ENCODE data around the gene CD3G. TPM values are rescaled to one million over a fixed set of nuclear protein-coding genes. Genes with fewer than 3 reads are reported as not detected.

CD3G gene
- total RNA-seq, 1 experiment from 2014 or later = not detected

DNA sequence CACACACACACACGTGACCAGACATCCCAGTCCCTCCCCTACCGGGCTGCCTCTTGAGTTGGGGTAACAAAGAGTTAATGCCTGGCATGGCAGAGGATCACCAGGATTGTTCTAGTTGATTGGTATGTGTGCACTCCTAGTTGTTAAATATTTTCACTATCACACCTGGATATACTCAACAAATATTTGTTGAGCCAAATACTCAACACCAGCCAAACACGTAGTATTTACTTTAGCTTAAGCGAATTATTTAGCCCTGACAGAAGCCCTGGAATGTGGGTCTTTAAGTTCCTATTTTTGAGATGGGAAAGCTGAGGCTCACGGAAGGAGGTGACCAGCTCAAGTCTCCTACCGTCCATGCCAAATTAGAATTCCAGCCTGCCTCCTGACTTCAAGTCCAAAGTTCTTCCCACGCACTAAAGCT lies 29.1 kb upstream of the CD3G start:
- no peaks in the 10 kb centered on the region for H3K27me3 ChIP-seq
- no peaks in the 10 kb centered on the region for H3K9me3 ChIP-seq (replicated peaks)
- H3K27ac ChIP-seq = peak overlapping the region; percentile 96
- H3K36me3 ChIP-seq = no peaks in the 10 kb centered on the region
- no peak for DNase-seq
- peaks cover 28% of the 10 kb centered on the region for H3K4me1 ChIP-seq
- H3K4me3 ChIP-seq = peak overlapping the region; percentile 52

DNA sequence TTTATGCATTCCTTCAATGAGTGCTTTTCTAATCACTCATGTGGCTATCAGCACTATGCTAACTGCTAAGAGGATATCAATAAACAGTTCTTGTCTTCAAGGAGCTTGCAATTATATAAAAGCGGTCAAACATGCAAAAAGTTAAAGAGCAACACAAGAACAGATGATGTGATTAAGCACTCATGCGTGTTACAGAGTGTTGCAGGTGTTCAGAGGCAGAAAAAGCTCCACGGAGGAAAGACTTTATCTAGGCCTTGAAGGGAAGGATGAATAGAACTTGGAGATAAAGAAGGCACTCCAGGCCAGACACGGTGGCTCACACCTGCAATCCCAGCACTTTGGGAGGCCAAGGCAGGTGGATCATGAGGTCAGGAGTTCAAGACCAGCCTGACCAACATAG lies 26.0 kb upstream of the CD3G start:
- no peak overlapping the region for H3K27ac ChIP-seq
- H3K36me3 ChIP-seq = no peaks in the 10 kb centered on the region
- peaks cover 28% of the 10 kb centered on the region for H3K4me1 ChIP-seq

DNA sequence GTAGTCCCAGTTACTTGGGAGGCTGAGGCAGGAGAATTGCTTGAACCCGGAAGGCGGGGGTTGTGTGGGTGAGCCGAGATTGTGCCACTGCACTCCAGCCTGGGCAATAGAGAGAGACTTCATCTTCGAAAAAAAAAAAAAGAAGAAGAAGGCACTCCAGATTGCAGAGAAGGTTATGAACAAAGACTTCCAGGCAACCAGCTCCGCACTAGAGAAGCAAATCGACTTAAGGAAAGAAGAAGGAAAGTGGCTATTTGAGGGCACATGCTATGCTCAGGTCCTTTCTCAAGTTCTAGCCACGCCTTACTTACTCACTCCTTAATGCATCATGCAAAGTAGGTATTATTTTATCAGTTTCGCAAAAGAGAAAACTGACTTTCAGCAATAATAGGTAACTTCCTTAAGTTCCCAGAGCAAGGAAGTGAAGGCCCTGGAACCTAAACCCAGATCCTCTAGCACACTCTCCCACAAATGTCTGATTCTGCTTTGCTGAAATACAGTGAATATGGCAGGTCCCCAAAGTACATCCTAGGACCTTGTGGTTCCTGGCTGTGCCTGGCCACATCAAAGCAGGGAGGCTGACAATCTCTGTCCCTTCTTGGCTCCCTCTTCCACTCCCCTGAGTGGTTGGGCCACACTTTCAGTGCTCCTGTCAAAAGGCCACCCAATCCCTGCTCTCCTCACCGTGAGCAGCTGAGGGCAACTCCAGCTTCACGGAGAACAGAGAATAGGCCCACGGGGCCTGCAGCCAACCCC lies 25.4 kb upstream of the CD3G start:
- H3K4me1 ChIP-seq = peaks cover 24% of the 10 kb centered on the region
- no peaks in the 10 kb centered on the region for H3K36me3 ChIP-seq
- H3K4me3 ChIP-seq = no peak overlapping the region
- no peak overlapping the region for H3K27ac ChIP-seq
- DNase-seq = no peak
- H3K9me3 ChIP-seq (replicated peaks) = no peaks in the 10 kb centered on the region
- H3K27me3 ChIP-seq = no peaks in the 10 kb centered on the region

More for the DNA sequence above, 26.0 kb upstream of the CD3G start:
- Histone ChIP-seq H3K4me3 (no peak overlapping the region), H3K9me3 (replicated peaks) (no peaks in the 10 kb centered on the region), H3K27me3 (no peaks in the 10 kb centered on the region)
- DNase-seq = no peak

DNA sequence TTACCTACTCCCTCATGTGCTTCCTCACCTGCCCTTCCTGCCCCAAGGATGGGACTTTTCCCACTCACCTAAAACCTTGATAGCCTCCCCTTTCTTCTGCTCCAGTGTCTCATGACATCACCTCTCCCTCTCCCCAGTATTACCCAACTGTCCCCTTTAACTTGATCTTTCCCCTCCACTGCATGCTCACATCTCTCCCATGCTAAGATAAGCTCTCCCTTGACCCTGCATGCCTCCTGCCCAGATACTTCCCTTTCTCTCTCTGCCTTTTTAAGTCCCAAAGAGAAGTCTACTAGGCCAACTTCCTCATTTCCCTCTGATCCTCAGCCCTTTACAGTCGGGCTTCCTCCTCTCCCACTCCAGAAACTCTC lies 24.8 kb upstream of the CD3G start:
- DNase-seq = no peak
- H3K4me1 ChIP-seq = peaks cover 19% of the 10 kb centered on the region
- no peak overlapping the region for H3K27ac ChIP-seq
- no peaks in the 10 kb centered on the region for H3K9me3 ChIP-seq (replicated peaks)
- no peaks in the 10 kb centered on the region for H3K36me3 ChIP-seq
- H3K4me3 ChIP-seq = no peak overlapping the region
- no peaks in the 10 kb centered on the region for H3K27me3 ChIP-seq

DNA sequence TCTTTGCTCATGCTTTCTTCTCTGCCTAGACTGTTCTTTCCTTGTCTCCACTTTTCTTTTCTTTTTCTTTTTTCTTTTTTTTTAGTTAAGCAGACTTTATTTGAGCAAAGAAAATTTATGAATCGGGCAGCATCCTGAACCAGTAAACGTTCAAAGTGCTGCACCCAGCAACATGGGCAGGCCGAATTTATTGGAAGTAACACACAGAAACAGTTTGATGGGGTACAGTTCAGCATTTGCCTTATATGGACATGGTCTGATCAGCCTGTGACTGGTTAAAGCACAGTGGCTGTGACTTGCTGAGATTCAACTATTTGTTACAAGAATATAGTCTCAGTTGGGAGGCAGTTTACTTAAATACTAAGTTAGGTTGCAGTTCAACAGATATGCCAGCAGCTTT lies 23.6 kb upstream of the CD3G start:
- Histone ChIP-seq H3K36me3 (no peaks in the 10 kb centered on the region), H3K9me3 (replicated peaks) (no peaks in the 10 kb centered on the region), H3K27ac (no peak overlapping the region), H3K4me1 (peaks cover 9% of the 10 kb centered on the region), H3K4me3 (no peak overlapping the region), H3K27me3 (no peaks in the 10 kb centered on the region)
- no peak for DNase-seq

DNA sequence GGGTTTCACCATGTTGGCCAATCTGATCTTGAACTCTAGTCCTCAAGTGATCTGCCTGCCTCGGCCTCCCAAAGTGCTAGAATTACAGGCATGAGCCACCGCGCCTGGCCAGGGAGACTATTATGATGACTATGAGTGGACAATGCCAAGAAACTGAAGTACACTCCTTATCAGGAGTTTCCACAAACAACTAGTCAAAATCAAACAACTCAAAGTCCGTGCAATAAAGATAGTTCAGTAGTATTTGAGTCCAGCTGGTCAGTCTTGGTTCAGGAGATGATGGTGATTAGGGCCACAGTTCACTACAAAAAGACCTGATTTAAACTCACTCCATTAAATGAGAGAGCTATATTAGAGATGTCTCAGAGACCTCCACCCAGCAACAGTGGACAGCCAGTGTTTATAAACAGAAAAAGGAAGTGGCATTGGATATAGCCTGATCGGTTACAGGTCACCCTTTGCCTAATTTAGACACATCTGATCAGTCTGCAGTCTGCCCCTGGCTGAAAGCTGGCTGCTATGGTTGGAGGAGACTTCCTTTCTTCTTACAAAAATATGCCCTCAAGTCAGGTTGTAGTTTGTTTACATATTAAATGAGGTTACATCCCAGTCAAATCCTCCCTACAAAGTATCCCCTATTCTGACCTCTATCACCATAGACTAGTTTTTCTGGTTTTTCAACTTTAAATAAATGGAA lies 22.6 kb upstream of the CD3G start:
- no peaks in the 10 kb centered on the region for H3K9me3 ChIP-seq (replicated peaks)
- H3K27me3 ChIP-seq = no peaks in the 10 kb centered on the region
- no peaks in the 10 kb centered on the region for H3K36me3 ChIP-seq
- no peak overlapping the region for H3K27ac ChIP-seq
- peaks cover 7% of the 10 kb centered on the region; the same call in 1 of the 2 replicates for H3K4me1 ChIP-seq
- H3K4me3 ChIP-seq = no peak overlapping the region
- no peak for DNase-seq

DNA sequence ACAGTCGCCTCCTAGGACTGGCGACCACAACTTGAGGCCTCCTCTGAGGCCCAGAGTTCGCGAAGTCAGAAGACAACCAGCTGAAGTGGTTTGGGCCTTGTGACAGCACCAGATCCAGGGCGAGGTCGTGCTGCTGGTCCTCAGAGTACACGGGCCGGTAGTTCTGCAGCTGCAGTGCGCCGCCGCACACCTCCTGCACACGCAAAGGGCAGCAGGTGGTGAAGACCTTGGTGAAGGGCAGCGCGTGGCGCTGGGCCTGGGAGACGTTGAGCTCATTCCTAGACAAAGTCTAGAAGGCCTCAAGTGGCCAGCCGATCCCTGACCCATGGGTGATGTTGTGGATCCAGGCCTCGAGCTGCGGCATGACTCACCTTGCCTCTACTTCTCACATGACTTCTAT lies 21.4 kb upstream of the CD3G start:
- H3K4me3 ChIP-seq = no peak overlapping the region
- no peak for DNase-seq
- no peak overlapping the region for H3K27ac ChIP-seq
- no peaks in the 10 kb centered on the region for H3K4me1 ChIP-seq
- H3K36me3 ChIP-seq = no peaks in the 10 kb centered on the region
- no peaks in the 10 kb centered on the region for H3K9me3 ChIP-seq (replicated peaks)
- H3K27me3 ChIP-seq = no peaks in the 10 kb centered on the region

DNA sequence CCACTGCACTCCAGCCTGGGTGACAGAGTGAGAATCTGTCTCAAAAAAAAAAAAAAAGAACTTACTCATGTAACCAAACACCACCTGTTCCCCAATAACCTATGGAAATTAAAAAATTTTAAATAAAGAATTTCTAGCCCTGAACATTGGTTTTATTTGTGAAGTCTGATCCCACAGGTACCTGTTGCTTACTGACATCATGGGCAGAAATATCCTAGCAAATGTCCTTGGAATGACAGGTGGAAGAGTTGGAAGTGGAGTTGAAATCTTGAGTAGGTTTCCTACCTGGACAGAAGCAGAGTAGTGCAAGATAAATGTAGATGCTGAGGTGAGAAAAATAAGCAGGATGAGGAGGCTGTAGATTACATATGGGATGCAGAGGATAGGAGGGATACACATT lies 18.9 kb upstream of the CD3G start:
- Histone ChIP-seq H3K27ac (no peak overlapping the region), H3K27me3 (no peaks in the 10 kb centered on the region), H3K9me3 (replicated peaks) (no peaks in the 10 kb centered on the region), H3K4me1 (no peaks in the 10 kb centered on the region), H3K4me3 (no peak overlapping the region), H3K36me3 (no peaks in the 10 kb centered on the region)
- DNase-seq = no peak

DNA sequence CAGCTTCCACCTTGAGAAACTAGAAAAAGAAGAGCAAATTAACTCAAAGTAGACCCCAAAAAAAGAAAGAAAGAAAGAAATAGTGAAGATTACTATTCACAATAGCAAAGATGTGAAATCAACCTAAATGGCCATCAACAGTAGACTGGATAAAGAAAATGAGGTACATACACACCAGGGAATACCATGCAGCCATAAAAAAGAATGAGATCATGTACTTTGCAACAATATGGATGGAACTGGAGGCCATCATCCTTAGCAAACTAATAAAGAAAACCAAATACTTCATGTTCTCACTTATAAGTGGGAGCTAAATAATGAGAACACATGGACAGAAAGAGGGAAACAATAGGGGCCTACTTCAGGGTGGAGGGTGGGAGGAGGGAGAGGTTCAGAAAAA lies 15.4 kb upstream of the CD3G start:
- Histone ChIP-seq H3K27ac (no peak overlapping the region), H3K9me3 (replicated peaks) (no peaks in the 10 kb centered on the region), H3K4me1 (no peaks in the 10 kb centered on the region), H3K4me3 (no peak overlapping the region), H3K36me3 (no peaks in the 10 kb centered on the region), H3K27me3 (no peaks in the 10 kb centered on the region)
- DNase-seq = no peak

DNA sequence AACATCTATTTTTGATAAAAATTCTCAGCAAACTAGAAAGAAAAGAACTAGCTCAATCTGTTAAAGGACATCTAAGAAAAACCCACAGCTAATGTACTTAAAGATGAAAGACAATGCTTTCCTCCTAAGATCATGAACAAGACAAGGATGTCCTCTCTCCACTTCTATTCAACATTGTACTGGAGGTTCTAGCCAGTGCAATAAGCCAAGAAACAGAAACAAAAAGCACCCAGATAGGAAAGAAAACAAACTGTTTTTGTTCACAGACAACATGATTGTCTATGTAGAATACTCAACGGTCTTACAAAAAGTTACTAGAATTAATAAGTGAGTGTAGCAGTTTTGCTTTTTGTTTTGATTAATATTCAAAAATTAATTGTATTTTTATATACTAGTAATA lies 9.4 kb upstream of the CD3G start:
- no peaks in the 10 kb centered on the region for H3K27me3 ChIP-seq
- no peaks in the 10 kb centered on the region for H3K36me3 ChIP-seq
- H3K9me3 ChIP-seq (replicated peaks) = no peaks in the 10 kb centered on the region
- H3K4me3 ChIP-seq = no peak overlapping the region
- no peak for DNase-seq
- H3K27ac ChIP-seq = no peak overlapping the region
- H3K4me1 ChIP-seq = no peaks in the 10 kb centered on the region

DNA sequence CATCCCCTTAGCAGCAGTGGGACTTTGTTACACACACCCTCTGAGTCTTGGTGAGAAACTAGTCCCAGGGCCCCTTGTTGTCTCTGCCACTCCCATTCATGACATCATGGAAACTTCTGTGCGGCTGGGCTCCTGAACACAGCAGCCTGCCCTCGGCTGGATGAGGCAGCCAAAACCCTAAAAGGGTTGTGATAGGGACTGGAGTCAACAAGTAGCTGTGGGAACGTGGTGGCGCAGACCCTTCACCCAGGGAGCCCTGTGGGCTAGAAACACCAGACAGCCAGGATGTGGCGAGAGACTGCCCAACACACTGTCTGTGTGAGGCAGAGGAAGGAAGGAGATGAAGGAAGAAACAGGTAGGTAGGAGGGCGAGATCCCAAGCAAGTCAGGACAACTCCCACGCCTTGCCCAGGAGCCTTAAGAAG lies 5.5 kb upstream of the CD3G start:
- Histone ChIP-seq H3K27ac (no peak overlapping the region), H3K4me3 (no peak overlapping the region), H3K27me3 (no peaks in the 10 kb centered on the region), H3K4me1 (no peaks in the 10 kb centered on the region), H3K36me3 (no peaks in the 10 kb centered on the region), H3K9me3 (replicated peaks) (no peaks in the 10 kb centered on the region)
- DNase-seq = no peak

DNA sequence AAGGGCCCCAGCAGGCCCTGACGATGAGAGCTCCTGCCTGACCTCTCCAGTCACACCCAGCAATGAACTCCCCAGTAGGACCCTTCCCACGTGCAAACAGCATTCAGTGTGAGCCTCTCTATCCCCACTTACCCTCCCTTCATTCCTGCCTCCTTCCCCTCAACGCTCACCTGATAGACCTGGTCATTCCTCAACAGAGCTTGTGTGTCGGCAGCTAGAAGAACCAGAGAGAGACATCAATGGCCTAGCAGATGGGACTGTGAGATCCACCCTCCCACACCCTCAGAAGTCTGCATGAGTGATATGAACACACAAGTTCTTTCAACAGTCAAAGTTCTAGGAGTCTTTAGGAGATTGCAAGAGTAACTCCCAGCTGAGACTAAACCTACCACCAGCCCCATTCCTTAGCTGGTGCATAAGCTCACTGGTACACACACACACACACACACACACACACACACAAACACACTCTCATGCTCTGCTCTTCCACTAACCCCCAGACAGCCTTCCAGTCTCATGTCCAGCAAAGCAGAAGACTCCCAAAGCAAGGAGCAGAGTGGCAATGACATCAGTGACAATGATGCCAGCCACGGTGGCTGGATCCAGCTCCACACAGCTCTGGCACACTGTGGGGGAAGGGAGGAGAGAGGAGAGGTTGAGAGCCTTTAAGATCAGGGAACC lies 4.7 kb upstream of the CD3G start:
- Histone ChIP-seq H3K27me3 (no peaks in the 10 kb centered on the region), H3K27ac (no peak overlapping the region), H3K4me1 (no peaks in the 10 kb centered on the region), H3K36me3 (no peaks in the 10 kb centered on the region), H3K4me3 (no peak overlapping the region), H3K9me3 (replicated peaks) (no peaks in the 10 kb centered on the region)
- DNase-seq = no peak

DNA sequence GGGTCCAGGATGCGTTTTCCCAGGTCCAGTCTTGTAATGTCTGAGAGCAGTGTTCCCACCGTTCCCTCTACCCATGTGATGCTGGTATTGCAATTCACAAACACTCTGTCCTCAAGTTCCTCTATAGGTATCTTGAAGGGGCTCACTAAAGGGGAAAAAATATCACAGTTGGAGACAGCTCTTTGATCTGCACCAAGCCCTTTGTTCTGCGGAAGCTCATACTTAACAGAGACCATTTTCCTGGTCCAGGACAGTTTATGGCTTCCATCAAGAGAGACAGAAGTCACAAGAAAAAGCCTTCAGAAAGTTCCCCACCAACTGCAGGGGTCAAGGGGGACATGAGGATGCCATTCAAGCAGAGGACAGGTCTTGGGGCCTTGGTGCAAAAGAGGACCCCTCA lies 3.7 kb upstream of the CD3G start:
- no peaks in the 10 kb centered on the region for H3K36me3 ChIP-seq
- no peaks in the 10 kb centered on the region for H3K27me3 ChIP-seq
- H3K4me1 ChIP-seq = no peaks in the 10 kb centered on the region
- no peak for DNase-seq
- no peaks in the 10 kb centered on the region for H3K9me3 ChIP-seq (replicated peaks)
- no peak overlapping the region for H3K4me3 ChIP-seq
- H3K27ac ChIP-seq = no peak overlapping the region

DNA sequence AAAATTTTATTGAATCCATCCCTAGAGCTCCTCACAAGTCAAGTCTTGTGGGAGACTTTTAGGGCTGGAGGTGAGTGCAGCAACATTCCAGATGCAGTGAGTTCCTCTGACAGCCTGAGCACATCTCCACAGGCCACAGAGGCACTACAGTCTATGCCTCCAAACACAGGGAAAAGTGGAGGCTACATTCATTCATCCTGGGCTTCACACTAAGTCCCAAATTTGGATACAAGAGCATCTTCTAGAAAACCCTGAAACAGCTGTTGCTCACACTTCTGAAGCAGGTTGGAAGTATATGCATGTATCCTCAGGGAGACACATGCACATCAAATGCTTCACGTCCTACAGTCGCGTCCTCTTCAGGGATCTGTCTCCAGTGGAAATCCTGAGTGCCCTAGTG lies 2.9 kb upstream of the CD3G start:
- H3K9me3 ChIP-seq (replicated peaks) = no peaks in the 10 kb centered on the region
- no peaks in the 10 kb centered on the region for H3K4me1 ChIP-seq
- H3K27ac ChIP-seq = no peak overlapping the region
- H3K27me3 ChIP-seq = no peaks in the 10 kb centered on the region
- H3K36me3 ChIP-seq = no peaks in the 10 kb centered on the region
- DNase-seq = no peak
- no peak overlapping the region for H3K4me3 ChIP-seq

DNA sequence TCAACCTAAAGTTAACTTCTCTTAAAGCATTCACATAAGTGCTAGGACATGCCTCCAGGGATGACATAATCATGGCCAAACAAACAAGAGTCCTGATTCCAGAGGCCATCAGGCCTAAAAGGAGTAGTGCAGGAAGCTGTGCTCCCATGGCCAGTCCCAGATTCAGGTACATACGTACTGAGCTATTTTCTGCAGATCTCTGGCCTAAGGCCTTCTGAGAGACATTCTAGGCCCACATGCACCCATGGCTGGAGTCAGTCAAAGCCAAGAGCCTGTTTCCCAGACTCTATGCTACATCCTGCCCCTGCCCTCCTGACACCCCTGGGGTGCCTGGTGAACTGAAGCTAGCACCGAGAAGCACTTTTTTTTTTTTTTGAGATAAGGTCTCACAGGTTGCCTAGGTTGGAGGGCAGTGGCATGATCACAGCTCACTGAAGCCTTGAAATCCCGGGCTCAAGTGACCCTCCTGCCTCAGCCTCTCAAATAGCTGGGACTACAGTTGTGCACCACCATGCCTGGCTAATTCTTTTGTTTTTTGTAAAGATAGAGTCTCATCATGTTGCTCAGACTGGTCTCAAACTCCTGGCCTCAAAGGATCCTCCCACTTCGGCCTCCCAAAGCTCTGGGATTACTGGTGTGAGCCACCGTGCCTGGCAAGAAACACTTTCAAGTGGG lies 2.2 kb upstream of the CD3G start:
- H3K36me3 ChIP-seq = no peaks in the 10 kb centered on the region
- no peaks in the 10 kb centered on the region for H3K4me1 ChIP-seq
- no peaks in the 10 kb centered on the region for H3K9me3 ChIP-seq (replicated peaks)
- no peak overlapping the region for H3K4me3 ChIP-seq
- no peaks in the 10 kb centered on the region for H3K27me3 ChIP-seq
- no peak overlapping the region for H3K27ac ChIP-seq
- DNase-seq = no peak
